GM23338 (cell line): ENCODE data around the gene FREY1. TPM values are rescaled to one million over a fixed set of nuclear protein-coding genes. Genes with fewer than 3 reads are reported as not detected.

Experiments
- ATAC-seq: fragments of 200-7000 bp; cut with Tn5 transposase; 3 replicates; pipeline ENCODE4 v1.9.1; 2020
- DNase-seq: peaks from one replicate; pipeline ENCODE4 v3.0.0-alpha.2; 2015; ENCODE audit warnings: low spot score
- H2AFZ ChIP-seq: fragments of 200-600 bp; sonication (generic); 2 replicates; pipeline ENCODE4 v1.8.0; 2016; ENCODE audit warnings: antibody characterized with exemption, mild to moderate bottlenecking, moderate library complexity
- H3F3A ChIP-seq: fragments of 200-600 bp; sonication (generic); replicated peaks from 2 replicates; pipeline ENCODE4 v1.8.0; 2017; ENCODE audit warnings: antibody characterized with exemption, mixed run types, low read depth
- H3K27ac ChIP-seq: fragments of 200-600 bp; sonication (generic); 2 replicates; pipeline ENCODE4 v1.6.1; 2016; ENCODE audit warnings: low read depth
- H3K27me3 ChIP-seq: fragments of 200-600 bp; sonication (generic); 2 replicates; pipeline ENCODE4 v1.8.0; 2016; ENCODE audit warnings: mild to moderate bottlenecking, mixed run types, moderate library complexity; ENCODE audit not compliant: insufficient read depth
- H3K36me3 ChIP-seq: fragments of 200-600 bp; sonication (generic); 2 replicates; pipeline ENCODE4 v1.8.0; 2016; ENCODE audit warnings: mild to moderate bottlenecking; ENCODE audit not compliant: insufficient read depth
- H3K4me1 ChIP-seq: fragments of 200-600 bp; sonication (generic); 2 replicates; pipeline ENCODE4 v1.8.0; 2016; ENCODE audit warnings: mild to moderate bottlenecking, moderate library complexity; ENCODE audit not compliant: insufficient read depth
- H3K4me2 ChIP-seq: fragments of 200-600 bp; sonication (generic); 2 replicates; pipeline ENCODE4 v1.7.1; 2017; ENCODE audit warnings: mixed run types
- H3K4me3 ChIP-seq: fragments of 200-600 bp; sonication (generic); 2 replicates; pipeline ENCODE4 v1.6.1; 2016; ENCODE audit warnings: mixed run types
- H3K79me2 ChIP-seq: fragments of 200-600 bp; sonication (generic); replicated peaks from 2 replicates; pipeline ENCODE4 v1.8.0; 2017; ENCODE audit warnings: mild to moderate bottlenecking; ENCODE audit not compliant: insufficient read depth
- H3K9me2 ChIP-seq: fragments of 200-600 bp; sonication (generic); 2 replicates; pipeline ENCODE4 v1.8.0; 2017; ENCODE audit not compliant: insufficient read depth
- H4K20me1 ChIP-seq: fragments of 200-600 bp; sonication (generic); replicated peaks from 2 replicates; pipeline ENCODE4 v1.8.0; 2017; ENCODE audit warnings: mild to moderate bottlenecking; ENCODE audit not compliant: insufficient read depth
- H3K27ac Mint-ChIP-seq: 2 replicates; pipeline ENCODE4 v1.8.0; 2020; ENCODE audit warnings: inconsistent platforms, mild to moderate bottlenecking, moderate library complexity, mixed read lengths
- H3K27me3 Mint-ChIP-seq: 3 replicates; pipeline ENCODE4 v1.8.0; 2022; ENCODE audit warnings: low read depth, mild to moderate bottlenecking, moderate library complexity, mixed read lengths, inconsistent platforms; ENCODE audit not compliant: insufficient read depth, poor library complexity
- H3K36me3 Mint-ChIP-seq: 3 replicates; pipeline ENCODE4 v1.8.0; 2021; ENCODE audit warnings: low read depth, mild to moderate bottlenecking, inconsistent platforms, moderate library complexity, mixed read lengths
- H3K4me1 Mint-ChIP-seq: 3 replicates; pipeline ENCODE4 v1.8.0; 2020; ENCODE audit warnings: mild to moderate bottlenecking, inconsistent platforms, mixed read lengths
- H3K4me3 Mint-ChIP-seq: 3 replicates; pipeline ENCODE4 v1.8.0; 2021; ENCODE audit warnings: moderate library complexity, mild to moderate bottlenecking, inconsistent platforms, mixed read lengths
- H3K9me3 Mint-ChIP-seq: 3 replicates; pipeline ENCODE4 v1.8.0; 2020; ENCODE audit warnings: moderate library complexity, mild to moderate bottlenecking, inconsistent platforms, mixed read lengths
- REST ChIP-seq: IDR thresholded peaks from one replicate; pipeline ENCODE4 v1.6.1; 2018; ENCODE audit warnings: antibody characterized with exemption; ENCODE audit not compliant: unreplicated experiment
- ZNF114 ChIP-seq: fragments of 250-450 bp; sonication (Bioruptor Pico); IDR thresholded peaks from 2 replicates; pipeline ENCODE4 v1.5.0; 2020; ENCODE audit warnings: mild to moderate bottlenecking, moderate library complexity
- ZNF462 ChIP-seq: fragments of 250-450 bp; sonication (Bioruptor Pico); IDR thresholded peaks from 2 replicates; pipeline ENCODE4 v1.5.0; 2020; ENCODE audit warnings: mild to moderate bottlenecking, moderate library complexity
- polyA plus RNA-seq: library from polyadenylated mRNA; unstranded; fragments of >200 nt; fragmentation: Nextera tagmentation; extraction: Ambion mirVana; gene quantifications from 2 replicates; pipeline ENCODE4 v1.2.1, GENCODE V29; 2016
- total RNA-seq: library from RNA; depleted of rRNA; stranded (reverse); fragments of >200 nt; shearing (Covaris generic); gene quantifications from 2 replicates; pipeline ENCODE4 v1.2.3, GENCODE V29; 2014

Gene FREY1
- total and polyA plus RNA-seq, 2 experiments from 2014 or later = 1.1 TPM; not detected in 1

- no peak overlapping the region for H3K4me3 Mint-ChIP-seq
- TF ChIP-seq ZNF114 (CRISPR knock-in tag) = no peak
- no peak overlapping the region for H3K27ac Mint-ChIP-seq
- Histone ChIP-seq H3K9me2 (no peaks in the 10 kb centered on the region), H3K79me2 (no peaks in the 10 kb centered on the region), H3K4me3 (no peak overlapping the region), H3K27me3 (no peaks in the 10 kb centered on the region), H2AFZ (no peak overlapping the region), H3F3A (0 out of 2 replicates have a peak, but pooled peaks cover 6% of the 10 kb centered on the region), H3K27ac (peak overlapping the region; percentile 45; the same call in 1 of the 2 replicates), H3K36me3 (peaks cover 11% of the 10 kb centered on the region; the same call in 1 of the 2 replicates), H3K4me2 (no peak overlapping the region), H4K20me1 (peaks cover 4% of the 10 kb centered on the region), H3K4me1 (no peaks in the 10 kb centered on the region; the same call in 1 of the 2 replicates)
- no peak for DNase-seq
- no peak for ATAC-seq
- H3K4me1 Mint-ChIP-seq = peaks cover 17% of the 10 kb centered on the region
- H3K27me3 Mint-ChIP-seq = peaks cover 11% of the 10 kb centered on the region
- H3K9me3 Mint-ChIP-seq = no peaks in the 10 kb centered on the region
- peaks cover 38% of the 10 kb centered on the region for H3K36me3 Mint-ChIP-seq
Measured at GRCh38 chr11:45931739-45932138, 24.7 kb upstream of the FREY1 start.

- no peak overlapping the region for H3K4me3 ChIP-seq
- no peaks in the 10 kb centered on the region for H3K4me1 ChIP-seq
- ATAC-seq = no peak
- no peaks in the 10 kb centered on the region for H3K27me3 ChIP-seq
- Mint-ChIP-seq H3K36me3 (peaks cover 44% of the 10 kb centered on the region), H3K4me1 (peaks cover 17% of the 10 kb centered on the region), H3K9me3 (no peaks in the 10 kb centered on the region), H3K27me3 (peaks cover 10% of the 10 kb centered on the region), H3K27ac (peak overlapping the region; percentile 60; the same call in 1 of the 2 replicates), H3K4me3 (no peak overlapping the region)
- no peak for TF ChIP-seq ZNF462 (CRISPR knock-in tag)
- no peak for TF ChIP-seq REST
- peaks cover 11% of the 10 kb centered on the region; the same call in 1 of the 2 replicates for H3K36me3 ChIP-seq
- no peaks in the 10 kb centered on the region for H3K79me2 ChIP-seq
- H3F3A ChIP-seq = 0 out of 2 replicates have a peak, but pooled peaks cover 6% of the 10 kb centered on the region
- H3K27ac ChIP-seq = peak overlapping the region; percentile 45; the same call in 1 of the 2 replicates
- H2AFZ ChIP-seq = no peak overlapping the region
- no peaks in the 10 kb centered on the region for H3K9me2 ChIP-seq
- H3K4me2 ChIP-seq = no peak overlapping the region
- no peak for DNase-seq
- peaks cover 4% of the 10 kb centered on the region for H4K20me1 ChIP-seq
Measured at GRCh38 chr11:45930951-45931570, 24.0 kb upstream of the FREY1 start.
